Sigmoid colon (tissue), 4 donors: ENCODE data around the gene CD27.

Experiments
- CTCF ChIP-seq, 4 experiments: fragments of 450-650 bp in 3 of 4; fragments of 200-600 bp in 1 of 4; IDR thresholded peaks; one replicate each; pipeline ENCODE4 v1.5.1; 2016 to 2019; ENCODE audit warnings: antibody characterized with exemption in 4 of 4, mild to moderate bottlenecking in 3 of 4, moderate library complexity in 2 of 4
- POLR2A ChIP-seq, 2 donors: fragments of 450-650 bp; IDR thresholded peaks; one replicate each; pipeline ENCODE4 v1.6.1; 2016; ENCODE audit warnings: antibody characterized with exemption in 2 of 2, mild to moderate bottlenecking in 2 of 2, moderate library complexity in 2 of 2
- POLR2AphosphoS5 ChIP-seq, 4 donors: sonication (generic); formaldehyde crosslinking; IDR thresholded peaks; one replicate each; pipeline ENCODE4 v1.6.1; 2017; ENCODE audit warnings: antibody characterized with exemption in 4 of 4

GRCh38 chr12:6438345-6438744, 6.4 kb upstream of the CD27 start:
- TF ChIP-seq POLR2A (IDR thresholded peaks at IDR 0.05) (no peak), CTCF (IDR thresholded peaks at IDR 0.05) (no peak), POLR2AphosphoS5 (IDR thresholded peaks at IDR 0.05) (no peak)
